ENCODE results near the gene SALL2. TPM values are rescaled to one million over a fixed set of nuclear protein-coding genes. Genes with fewer than 3 reads are reported as not detected.

Gene SALL2
- total RNA-seq, 1 donor from 2014 or later = 263 TPM

DNA sequence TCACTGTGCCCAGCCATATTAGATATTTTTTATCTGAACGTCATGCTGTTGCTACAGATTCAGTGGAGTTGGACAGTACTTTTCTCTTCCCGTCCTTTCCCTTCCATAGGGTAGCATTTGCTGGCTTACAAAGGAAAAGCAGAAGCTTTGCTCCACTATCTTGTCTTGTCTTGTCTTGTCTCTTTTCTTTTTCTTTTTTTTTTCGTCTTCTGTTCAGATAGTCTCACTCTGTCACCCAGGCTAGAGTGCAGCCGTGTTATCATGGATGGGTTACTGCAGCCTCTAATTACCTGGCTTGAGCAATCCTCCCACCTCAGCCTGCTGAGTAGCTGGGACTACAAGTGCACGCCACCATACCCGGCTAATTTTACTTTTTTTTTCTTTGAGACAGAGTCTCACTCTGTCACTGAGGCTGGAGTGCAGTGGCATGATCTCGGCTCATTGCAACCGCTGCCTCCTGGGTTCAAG, 32.6 kb upstream of the SALL2 start:
- Histone ChIP-seq H3K27me3 (no peaks in the 10 kb centered on the region), H3K79me2 (ENCODE audit: low read depth) (peaks cover 5% of the 10 kb centered on the region), H3K4me2 (no peak overlapping the region), H3K9me3 (ENCODE audit: low read depth) (no peaks in the 10 kb centered on the region), H3F3A (ENCODE audit: low read depth) (peaks cover 23% of the 10 kb centered on the region), H2AFZ (replicated peaks) (peak overlapping the region; percentile 58), H3K9ac (no peak overlapping the region), H3K4me3 (no peak overlapping the region), H3K36me3 (no peaks in the 10 kb centered on the region), H3K27ac (no peak overlapping the region), H3K4me1 (peaks cover 21% of the 10 kb centered on the region), H4K20me1 (ENCODE audit: low read depth) (no peaks in the 10 kb centered on the region)
- no peaks in the 10 kb centered on the region for H3K9me3 Mint-ChIP-seq
- no peaks in the 10 kb centered on the region for H3K36me3 Mint-ChIP-seq
- peaks cover 23% of the 10 kb centered on the region for H3K4me1 Mint-ChIP-seq
- peak overlapping the region; percentile 85 for H3K27ac Mint-ChIP-seq
- no peak for DNase-seq (ENCODE audit: low spot score)
- H3K27me3 Mint-ChIP-seq (ENCODE audit: insufficient read depth, low read depth) = peaks cover 10% of the 10 kb centered on the region
- H3K4me3 Mint-ChIP-seq = no peak overlapping the region
- TF ChIP-seq EZH2phosphoT487 (IDR thresholded peaks at IDR 0.05) (no peak), EZH2 (IDR thresholded peaks at IDR 0.05) (no peak)
- TF ChIP-seq, protein P1, sequence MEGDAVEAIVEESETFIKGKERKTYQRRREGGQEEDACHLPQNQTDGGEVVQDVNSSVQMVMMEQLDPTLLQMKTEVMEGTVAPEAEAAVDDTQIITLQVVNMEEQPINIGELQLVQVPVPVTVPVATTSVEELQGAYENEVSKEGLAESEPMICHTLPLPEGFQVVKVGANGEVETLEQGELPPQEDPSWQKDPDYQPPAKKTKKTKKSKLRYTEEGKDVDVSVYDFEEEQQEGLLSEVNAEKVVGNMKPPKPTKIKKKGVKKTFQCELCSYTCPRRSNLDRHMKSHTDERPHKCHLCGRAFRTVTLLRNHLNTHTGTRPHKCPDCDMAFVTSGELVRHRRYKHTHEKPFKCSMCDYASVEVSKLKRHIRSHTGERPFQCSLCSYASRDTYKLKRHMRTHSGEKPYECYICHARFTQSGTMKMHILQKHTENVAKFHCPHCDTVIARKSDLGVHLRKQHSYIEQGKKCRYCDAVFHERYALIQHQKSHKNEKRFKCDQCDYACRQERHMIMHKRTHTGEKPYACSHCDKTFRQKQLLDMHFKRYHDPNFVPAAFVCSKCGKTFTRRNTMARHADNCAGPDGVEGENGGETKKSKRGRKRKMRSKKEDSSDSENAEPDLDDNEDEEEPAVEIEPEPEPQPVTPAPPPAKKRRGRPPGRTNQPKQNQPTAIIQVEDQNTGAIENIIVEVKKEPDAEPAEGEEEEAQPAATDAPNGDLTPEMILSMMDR (IDR thresholded peaks at IDR 0.05) = no peak

GRCh38 chr14:21557084-21557901, 31.1 kb upstream of the SALL2 start:
- peaks cover 9% of the 10 kb centered on the region for H3K27me3 Mint-ChIP-seq (ENCODE audit: insufficient read depth, low read depth)
- no peaks in the 10 kb centered on the region for H3K9me3 Mint-ChIP-seq
- H3K4me1 Mint-ChIP-seq = peaks cover 26% of the 10 kb centered on the region
- no peaks in the 10 kb centered on the region for H3K36me3 Mint-ChIP-seq
- Histone ChIP-seq H3K27me3 (no peaks in the 10 kb centered on the region), H4K20me1 (ENCODE audit: low read depth) (no peaks in the 10 kb centered on the region), H3K9ac (no peak overlapping the region), H3F3A (ENCODE audit: low read depth) (peaks cover 26% of the 10 kb centered on the region), H3K4me1 (peaks cover 29% of the 10 kb centered on the region), H3K36me3 (no peaks in the 10 kb centered on the region), H3K4me3 (peak overlapping the region; percentile 36), H3K79me2 (ENCODE audit: low read depth) (peaks cover 5% of the 10 kb centered on the region), H3K27ac (peak overlapping the region; percentile 91), H3K9me3 (ENCODE audit: low read depth) (no peaks in the 10 kb centered on the region), H3K4me2 (peak overlapping the region; percentile 76), H2AFZ (replicated peaks) (peak overlapping the region; percentile 58)
- TF ChIP-seq, protein P1 (IDR thresholded peaks at IDR 0.05) = peak; percentile 76
- TF ChIP-seq EZH2 (IDR thresholded peaks at IDR 0.05) = no peak
- H3K27ac Mint-ChIP-seq = peak overlapping the region; percentile 99
- peak; percentile 97 for DNase-seq (ENCODE audit: low spot score)
- H3K4me3 Mint-ChIP-seq = peak overlapping the region; percentile 70

DNA sequence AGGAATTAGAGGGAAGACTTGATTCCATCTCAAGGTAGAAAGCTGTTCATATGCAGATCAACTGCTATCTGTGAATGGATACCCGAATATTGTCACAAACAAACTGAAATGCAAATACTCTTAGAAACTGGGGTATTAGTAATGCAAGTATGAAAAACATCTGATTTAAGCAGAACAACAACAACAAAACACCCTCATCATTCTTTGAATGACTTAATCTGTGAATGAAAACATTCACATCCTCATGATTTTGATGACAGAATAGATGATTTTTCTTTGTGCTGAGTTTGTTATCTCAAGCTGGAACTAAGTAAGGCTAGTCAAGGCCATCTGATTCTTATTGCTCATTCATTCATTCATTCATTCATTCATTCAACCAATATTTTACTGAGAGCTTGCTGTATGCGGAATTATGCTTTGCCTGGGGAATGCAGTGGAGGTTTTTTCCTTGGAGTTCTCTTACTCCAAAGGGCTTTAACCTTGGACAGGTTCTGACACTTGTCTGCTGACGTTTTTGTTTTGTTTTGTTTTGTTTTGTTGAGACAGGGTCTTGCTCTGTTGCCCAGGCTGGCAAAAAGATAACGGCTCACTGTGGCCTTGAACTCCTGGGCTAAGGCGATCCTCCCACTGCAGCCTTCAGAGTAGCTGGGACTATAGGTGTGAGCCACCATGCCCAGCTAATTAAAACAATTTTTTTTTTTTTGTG, 30.4 kb upstream of the SALL2 start:
- peaks cover 29% of the 10 kb centered on the region for H3K4me1 ChIP-seq
- Mint-ChIP-seq H3K4me3 (no peak overlapping the region), H3K36me3 (no peaks in the 10 kb centered on the region), H3K27me3 (ENCODE audit: insufficient read depth, low read depth) (peaks cover 8% of the 10 kb centered on the region), H3K4me1 (peaks cover 26% of the 10 kb centered on the region), H3K9me3 (no peaks in the 10 kb centered on the region), H3K27ac (peak overlapping the region; percentile 99)
- DNase-seq (ENCODE audit: low spot score) = no peak
- H3K4me2 ChIP-seq = peak overlapping the region; percentile 76
- H3K36me3 ChIP-seq = no peaks in the 10 kb centered on the region
- H3K9me3 ChIP-seq (ENCODE audit: low read depth) = no peaks in the 10 kb centered on the region
- H3K79me2 ChIP-seq (ENCODE audit: low read depth) = peaks cover 5% of the 10 kb centered on the region
- H2AFZ ChIP-seq (replicated peaks) = no peak overlapping the region
- H3F3A ChIP-seq (ENCODE audit: low read depth) = peaks cover 26% of the 10 kb centered on the region
- H3K27ac ChIP-seq = peak overlapping the region; percentile 91
- no peak overlapping the region for H3K9ac ChIP-seq
- no peaks in the 10 kb centered on the region for H3K27me3 ChIP-seq
- H3K4me3 ChIP-seq = peak overlapping the region; percentile 36
- H4K20me1 ChIP-seq (ENCODE audit: low read depth) = no peaks in the 10 kb centered on the region
- TF ChIP-seq EZH2phosphoT487 (IDR thresholded peaks at IDR 0.05) (no peak), EZH2 (IDR thresholded peaks at IDR 0.05) (no peak)
- TF ChIP-seq, protein P1 (IDR thresholded peaks at IDR 0.05) = no peak
